Ascending aorta (tissue), 2 donors: ENCODE measurements around the gene TICRR. TPM values are rescaled to one million over a fixed set of nuclear protein-coding genes. Genes with fewer than 3 reads are reported as not detected.
A peak's percentile ranks its signal among the peaks of the same experiment; 100 is the strongest.

Experiments used
- DNase-seq, 2 donors: peaks; one replicate each; pipeline ENCODE4 v3.0.0-alpha.2; 2019; ENCODE audit warnings: low spot score in 2 of 2
- H3K27ac ChIP-seq, 2 donors: fragments of 200-600 bp; sonication (generic); one replicate each; pipeline ENCODE4 v1.5.1; 2016 to 2017; ENCODE audit warnings: mild to moderate bottlenecking in 1 of 2
- H3K27me3 ChIP-seq: fragments of 200-600 bp; sonication (generic); one replicate; pipeline ENCODE4 v1.5.1; 2017
- H3K36me3 ChIP-seq, 2 donors: fragments of 200-600 bp; sonication (generic); one replicate each; pipeline ENCODE4 v1.5.1; 2016
- H3K4me1 ChIP-seq, 2 donors: fragments of 200-600 bp; sonication (generic); one replicate each; pipeline ENCODE4 v1.5.1; 2016 to 2017; ENCODE audit warnings: mild to moderate bottlenecking in 1 of 2
- H3K4me3 ChIP-seq, 2 donors: fragments of 200-600 bp; sonication (generic); one replicate each; pipeline ENCODE4 v1.5.1; 2016 to 2017; ENCODE audit warnings: mild to moderate bottlenecking in 1 of 2
- H3K9me3 ChIP-seq, 2 donors: fragments of 200-600 bp; sonication (generic); one replicate each; pipeline ENCODE4 v1.5.1; 2016
- CTCF ChIP-seq, 3 experiments: fragments of 200-600 bp in 2 of 3; fragments of 450-650 bp in 1 of 3; sonication (generic) in 2 of 3; IDR thresholded peaks; one replicate each; pipeline ENCODE4 v1.5.1; 2016 to 2019; ENCODE audit warnings: antibody characterized with exemption in 3 of 3, mild to moderate bottlenecking in 1 of 3, moderate library complexity in 1 of 3
- intact Hi-C: fragments of 100-400 bp; cut with DNase I; formaldehyde crosslinking; loops from one replicate; pipeline ENCODE4 v1.15.1; 2023
- total RNA-seq: library from RNA; depleted of rRNA; stranded (reverse); fragments of >200 nt; gene quantifications from one replicate; pipeline ENCODE4 v1.1.0, GENCODE V29; 2016

Gene TICRR
- total RNA-seq, 1 donor from 2014 or later = not detected

GRCh38 chr15:89664441-89665350 lies 89.4 kb downstream of the TICRR start:
- DNase-seq = no peak
- H3K4me3 ChIP-seq = peak overlapping the region in 1 of 2 donors; percentile 55
- no peaks in the 10 kb centered on the region for H3K27me3 ChIP-seq
- H3K27ac ChIP-seq = peak overlapping the region; percentile 96 to 98
- TF ChIP-seq CTCF (IDR thresholded peaks at IDR 0.05) = no peak
- peaks cover 8 to 20% of the 10 kb centered on the region in 2 donors for H3K4me1 ChIP-seq
- no peaks in the 10 kb centered on the region for H3K9me3 ChIP-seq
- intact Hi-C loops = loop anchor here (10.0 kb wide), 2 partner anchors 440 to 570 kb away; partner anchors contain the start of genes CIB1, GDPGP1 and IDH2
- H3K36me3 ChIP-seq = no peaks in the 10 kb centered on the region

- DNase-seq = peak in 1 of 2 donors; percentile 84
- H3K27ac ChIP-seq = peak overlapping the region; percentile 96 to 98
- no peak for TF ChIP-seq CTCF (IDR thresholded peaks at IDR 0.05)
- no peaks in the 10 kb centered on the region for H3K27me3 ChIP-seq
- no peaks in the 10 kb centered on the region for H3K36me3 ChIP-seq
- H3K9me3 ChIP-seq = no peaks in the 10 kb centered on the region
- intact Hi-C loops = loop anchor here (1.0 to 10.0 kb wide), 3 partner anchors 15 to 569 kb away; partner anchors contain the start of genes CIB1, GDPGP1 and IDH2
- peak overlapping the region; percentile 32 to 55 for H3K4me3 ChIP-seq
- H3K4me1 ChIP-seq = peaks cover 8 to 20% of the 10 kb centered on the region in 2 donors
Measured at GRCh38 chr15:89665449-89666181, 90.3 kb downstream of the TICRR start.

- Histone ChIP-seq H3K4me1 (peaks cover 9 to 23% of the 10 kb centered on the region in 2 donors), H3K27me3 (no peaks in the 10 kb centered on the region), H3K27ac (peak overlapping the region; percentile 96 to 98), H3K4me3 (peak overlapping the region in 1 of 2 donors; percentile 55), H3K9me3 (no peaks in the 10 kb centered on the region), H3K36me3 (no peaks in the 10 kb centered on the region)
- no peak for TF ChIP-seq CTCF (IDR thresholded peaks at IDR 0.05)
- no peak for DNase-seq
- intact Hi-C loops = loop anchor here (1.0 to 10.0 kb wide), 3 partner anchors 14 to 568 kb away; partner anchors contain the start of genes CIB1, GDPGP1 and IDH2
Measured at GRCh38 chr15:89666184-89666857, 91.1 kb downstream of the TICRR start.

GRCh38 chr15:89666858-89667705 lies 91.8 kb downstream of the TICRR start:
- Histone ChIP-seq H3K27me3 (no peaks in the 10 kb centered on the region), H3K27ac (peak overlapping the region; percentile 96 to 98), H3K9me3 (no peaks in the 10 kb centered on the region), H3K4me3 (no peak overlapping the region), H3K4me1 (peaks cover 15 to 26% of the 10 kb centered on the region in 2 donors), H3K36me3 (no peaks in the 10 kb centered on the region)
- no peak for TF ChIP-seq CTCF (IDR thresholded peaks at IDR 0.05)
- intact Hi-C loops = loop anchor here (1.0 to 10.0 kb wide), 3 partner anchors 13 to 568 kb away; partner anchors contain the start of genes CIB1, GDPGP1 and IDH2
- DNase-seq = peak in 1 of 2 donors; percentile 54
